Measurements from ENCODE around the gene ANKRD27. TPM values are rescaled to one million over a fixed set of nuclear protein-coding genes. Genes with fewer than 3 reads are reported as not detected.

ANKRD27 gene
- polyA plus RNA-seq, 1 donor from 2014 or later, result 24.6 TPM

GRCh38 chr19:32558607-32559228 lies 116.3 kb downstream of the ANKRD27 start:
- no peak overlapping the region for H2AFZ ChIP-seq (ENCODE audit: low read depth, low read length)
- no peaks in the 10 kb centered on the region for H3F3A ChIP-seq (ENCODE audit: insufficient read depth, low read length, poor library complexity, severe bottlenecking)
- H3K9me3 ChIP-seq (ENCODE audit: low read length), result no peaks in the 10 kb centered on the region
- H4K20me1 ChIP-seq (ENCODE audit: insufficient read depth), result no peaks in the 10 kb centered on the region
- H3K79me2 ChIP-seq (replicated peaks; ENCODE audit: insufficient read depth, low read length), result no peaks in the 10 kb centered on the region
- TF ChIP-seq REST (IDR thresholded peaks at IDR 0.05; ENCODE audit: borderline replicate concordance) (no peak), RAD21 (conservative IDR thresholded peaks at IDR 0.05) (no peak), MXI1 (conservative IDR thresholded peaks at IDR 0.05; ENCODE audit: poor library complexity, severe bottlenecking) (no peak), EP300 (conservative IDR thresholded peaks at IDR 0.05; ENCODE audit: poor library complexity, severe bottlenecking) (no peak), POLR2AphosphoS5 (IDR thresholded peaks at IDR 0.05) (no peak), SMC3 (conservative IDR thresholded peaks at IDR 0.05; ENCODE audit: poor library complexity) (no peak), TAF1 (IDR thresholded peaks at IDR 0.05; ENCODE audit: low read depth) (no peak), EZH2 (IDR thresholded peaks at IDR 0.05; ENCODE audit: borderline replicate concordance, insufficient read depth, low read length, poor library complexity, severe bottlenecking) (no peak)
- TF ChIP-seq, protein P1, sequence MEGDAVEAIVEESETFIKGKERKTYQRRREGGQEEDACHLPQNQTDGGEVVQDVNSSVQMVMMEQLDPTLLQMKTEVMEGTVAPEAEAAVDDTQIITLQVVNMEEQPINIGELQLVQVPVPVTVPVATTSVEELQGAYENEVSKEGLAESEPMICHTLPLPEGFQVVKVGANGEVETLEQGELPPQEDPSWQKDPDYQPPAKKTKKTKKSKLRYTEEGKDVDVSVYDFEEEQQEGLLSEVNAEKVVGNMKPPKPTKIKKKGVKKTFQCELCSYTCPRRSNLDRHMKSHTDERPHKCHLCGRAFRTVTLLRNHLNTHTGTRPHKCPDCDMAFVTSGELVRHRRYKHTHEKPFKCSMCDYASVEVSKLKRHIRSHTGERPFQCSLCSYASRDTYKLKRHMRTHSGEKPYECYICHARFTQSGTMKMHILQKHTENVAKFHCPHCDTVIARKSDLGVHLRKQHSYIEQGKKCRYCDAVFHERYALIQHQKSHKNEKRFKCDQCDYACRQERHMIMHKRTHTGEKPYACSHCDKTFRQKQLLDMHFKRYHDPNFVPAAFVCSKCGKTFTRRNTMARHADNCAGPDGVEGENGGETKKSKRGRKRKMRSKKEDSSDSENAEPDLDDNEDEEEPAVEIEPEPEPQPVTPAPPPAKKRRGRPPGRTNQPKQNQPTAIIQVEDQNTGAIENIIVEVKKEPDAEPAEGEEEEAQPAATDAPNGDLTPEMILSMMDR (IDR thresholded peaks at IDR 0.05; ENCODE audit: poor library complexity, severe bottlenecking), result no peak
- no peak overlapping the region for H3K9ac ChIP-seq (ENCODE audit: low read length)
- H3K36me3 ChIP-seq (ENCODE audit: insufficient read depth, low read length), result no peaks in the 10 kb centered on the region
- H3K9me2 ChIP-seq (ENCODE audit: insufficient read depth, low read length), result no peaks in the 10 kb centered on the region
- H3K4me3 ChIP-seq (ENCODE audit: low read length), result no peak overlapping the region
- H3K27ac ChIP-seq (ENCODE audit: low read length), result no peak overlapping the region
- no peaks in the 10 kb centered on the region for H3K27me3 ChIP-seq (ENCODE audit: insufficient read depth, low read depth, low read length)
- H3K4me2 ChIP-seq (ENCODE audit: low read length), result no peak overlapping the region

DNA sequence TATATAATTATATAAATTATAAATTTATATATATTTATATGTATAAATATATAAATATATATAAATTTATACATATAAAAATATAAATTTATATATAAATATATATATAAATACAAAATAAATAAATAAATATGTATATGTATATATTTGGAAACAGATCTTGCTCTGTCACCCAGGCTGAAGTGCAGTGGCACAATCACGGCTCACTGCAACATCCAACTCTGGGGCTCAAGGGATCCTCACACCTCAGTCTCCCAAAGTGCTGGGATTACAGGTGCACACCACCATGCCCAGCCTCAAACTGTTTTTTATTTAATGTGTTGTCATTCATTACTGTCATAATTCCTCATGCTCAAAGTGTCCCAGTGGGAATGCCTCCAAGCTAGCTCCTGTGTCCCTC lies 119.2 kb downstream of the ANKRD27 start:
- Histone ChIP-seq H3K9ac (ENCODE audit: low read length) (no peak overlapping the region), H3K4me2 (ENCODE audit: low read length) (no peak overlapping the region), H2AFZ (ENCODE audit: low read depth, low read length) (no peak overlapping the region), H3K79me2 (replicated peaks; ENCODE audit: insufficient read depth, low read length) (no peaks in the 10 kb centered on the region), H3K36me3 (ENCODE audit: insufficient read depth, low read length) (no peaks in the 10 kb centered on the region), H3K9me2 (ENCODE audit: insufficient read depth, low read length) (no peaks in the 10 kb centered on the region), H3F3A (ENCODE audit: insufficient read depth, low read length, poor library complexity, severe bottlenecking) (no peaks in the 10 kb centered on the region), H3K27me3 (ENCODE audit: insufficient read depth, low read depth, low read length) (no peaks in the 10 kb centered on the region), H3K9me3 (ENCODE audit: low read length) (no peaks in the 10 kb centered on the region), H3K27ac (ENCODE audit: low read length) (no peak overlapping the region), H4K20me1 (ENCODE audit: insufficient read depth) (no peaks in the 10 kb centered on the region), H3K4me3 (ENCODE audit: low read length) (no peak overlapping the region)
- TF ChIP-seq RAD21 (conservative IDR thresholded peaks at IDR 0.05) (no peak), MXI1 (conservative IDR thresholded peaks at IDR 0.05; ENCODE audit: poor library complexity, severe bottlenecking) (no peak), TAF1 (IDR thresholded peaks at IDR 0.05; ENCODE audit: low read depth) (no peak), REST (IDR thresholded peaks at IDR 0.05; ENCODE audit: borderline replicate concordance) (no peak)

All from neural cell (in vitro differentiated cells).